PC-3 (cell line): ENCODE results near the gene SEMA4A. TPM values are rescaled to one million over a fixed set of nuclear protein-coding genes. Genes with fewer than 3 reads are reported as not detected.
"Not testable (repeated sequence)": the region's sequence is repeated elsewhere in the genome, so short reads cannot be mapped to it uniquely, and the experiment has no call there.

Experiments
- ATAC-seq: fragments of 200-7000 bp; cut with Tn5 transposase; 2 replicates; pipeline ENCODE4 v1.9.1; 2020; ENCODE audit warnings: mild to moderate bottlenecking, moderate library complexity
- BruUV-seq: library from RNA; stranded (reverse); fragments of 400-500 nt; replicated peaks from 2 replicates; lab custom pipeline; 2021; lab: Mats Ljungman, UMichigan
- CTCF ChIA-PET: fragments of 300-600 bp; sonication (Branson Sonifier 250); formaldehyde crosslinking; loops from one replicate; lab custom pipeline; 2022; ENCODE audit warnings: antibody characterized with exemption; lab: Charles Lee
- POLR2A ChIA-PET: fragments of 300-600 bp; sonication (Branson Sonifier 250); formaldehyde crosslinking; loops from one replicate; lab custom pipeline; 2022; ENCODE audit warnings: antibody characterized with exemption; ENCODE audit not compliant: unreplicated experiment; lab: Charles Lee
- DNase-seq: peaks from one replicate; pipeline ENCODE4 v3.0.0-alpha.2; 2015
- H2AFZ ChIP-seq: fragments of 300-600 bp; sonication (generic); 2 replicates; pipeline ENCODE4 v1.6.0; 2016; ENCODE audit warnings: antibody characterized with exemption, low read length
- H3F3A ChIP-seq: fragments of 300-600 bp; sonication (generic); one replicate; pipeline ENCODE4 v1.6.0; 2017; ENCODE audit warnings: antibody characterized with exemption, low read length, control low read depth, mild to moderate bottlenecking; ENCODE audit not compliant: unreplicated experiment
- H3K27ac ChIP-seq: fragments of 300-600 bp; sonication (generic); 2 replicates; pipeline ENCODE4 v1.5.1; 2016; ENCODE audit warnings: mild to moderate bottlenecking, low read length
- H3K27me3 ChIP-seq: fragments of 300-600 bp; sonication (generic); 2 replicates; pipeline ENCODE4 v1.6.1; 2016; ENCODE audit warnings: low read length, mixed read lengths
- H3K36me3 ChIP-seq: fragments of 300-600 bp; sonication (generic); 2 replicates; pipeline ENCODE4 v1.6.1; 2016; ENCODE audit warnings: low read depth, mixed run types, low read length, mixed read lengths
- H3K4me1 ChIP-seq: fragments of 300-600 bp; sonication (generic); 2 replicates; pipeline ENCODE4 v1.5.1; 2016; ENCODE audit warnings: low read length; ENCODE audit not compliant: insufficient read depth
- H3K4me2 ChIP-seq: fragments of 300-600 bp; sonication (generic); 2 replicates; pipeline ENCODE4 v1.6.0; 2016; ENCODE audit warnings: low read length
- H3K4me3 ChIP-seq: fragments of 300-600 bp; sonication (generic); 2 replicates; pipeline ENCODE4 v1.5.1; 2016; ENCODE audit warnings: mild to moderate bottlenecking, low read length, mixed read lengths
- H3K79me2 ChIP-seq: fragments of 300-600 bp; sonication (generic); 2 replicates; pipeline ENCODE4 v1.6.1; 2017; ENCODE audit warnings: low read length, mixed read lengths
- H3K9ac ChIP-seq: fragments of 300-600 bp; sonication (generic); 2 replicates; pipeline ENCODE4 v1.6.0; 2016; ENCODE audit warnings: mild to moderate bottlenecking, low read length
- H3K9me2 ChIP-seq: fragments of 300-600 bp; sonication (generic); replicated peaks from 2 replicates; pipeline ENCODE4 v1.6.1; 2016; ENCODE audit warnings: mixed run types, low read length, mixed read lengths
- H3K9me3 ChIP-seq: fragments of 300-600 bp; sonication (generic); 2 replicates; pipeline ENCODE4 v1.6.1; 2016; ENCODE audit warnings: low read length, mixed read lengths
- H4K20me1 ChIP-seq: fragments of 300-600 bp; sonication (generic); 2 replicates; pipeline ENCODE4 v1.6.1; 2016; ENCODE audit warnings: low read length, mixed read lengths
- EZH2 ChIP-seq: fragments of 300-600 bp; sonication (generic); IDR thresholded peaks from one replicate; pipeline ENCODE4 v1.6.1; 2017; ENCODE audit warnings: antibody characterized with exemption, mild to moderate bottlenecking, low read length; ENCODE audit not compliant: unreplicated experiment
- EZH2phosphoT487 ChIP-seq: fragments of 300-600 bp; sonication (generic); IDR thresholded peaks from 2 replicates; pipeline ENCODE4 v1.6.1; 2018; ENCODE audit warnings: mild to moderate bottlenecking, antibody characterized with exemption, low read length, borderline replicate concordance
- intact Hi-C: fragments of 100-400 bp; cut with micrococcal nuclease; formaldehyde crosslinking; loops from 2 replicates; pipeline ENCODE4 v1.9.0; 2023
- total RNA-seq: library from RNA; depleted of rRNA; stranded (reverse); fragments of >200 nt; gene quantifications from 2 replicates; pipeline ENCODE4 v1.2.3, GENCODE V29; 2014
- TF ChIP-seq, protein P1 (sequence below): fragments of 300-600 bp; sonication (generic); conservative IDR thresholded peaks from 2 replicates; pipeline ENCODE4 v1.5.1; 2017; ENCODE audit warnings: antibody characterized with exemption, low read depth, mild to moderate bottlenecking, low read length

The SEMA4A gene
- total RNA-seq, 1 experiment from 2014 or later = 5.8 TPM

DNA sequence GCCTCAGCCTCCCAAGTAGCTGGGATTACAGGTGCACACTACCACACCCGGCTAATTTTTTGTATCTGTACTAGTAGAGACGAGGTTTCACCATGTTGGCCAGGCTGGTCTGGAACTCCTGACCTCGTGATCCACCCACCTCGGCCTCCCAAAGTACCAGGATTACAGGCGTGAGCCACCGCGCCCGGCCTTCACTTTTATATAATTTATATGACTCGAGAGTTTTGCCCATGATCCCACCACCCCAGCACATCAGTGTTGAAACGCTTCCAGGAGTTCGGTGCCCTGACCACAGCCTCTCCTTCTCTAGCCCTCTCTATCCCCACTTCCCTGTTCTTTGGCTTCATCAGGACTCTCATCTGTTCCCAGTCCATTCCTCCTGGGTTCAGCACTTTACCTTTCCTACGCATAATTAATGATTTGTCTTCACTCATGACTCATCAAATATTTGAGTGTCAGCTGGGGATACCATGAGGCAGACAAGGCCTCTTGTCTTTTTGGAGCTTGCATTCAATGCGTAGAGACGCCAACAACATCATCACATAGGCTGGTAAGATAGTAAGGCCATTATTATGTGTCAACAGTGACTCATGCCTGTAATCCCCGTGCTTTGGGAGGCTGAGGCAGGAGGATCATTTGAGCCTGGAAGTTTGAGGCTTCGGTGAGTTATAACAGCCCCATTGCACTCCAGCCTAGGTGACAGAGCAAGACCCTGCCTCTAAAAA is 60.8 kb downstream of the SEMA4A start:
- peak overlapping the region; percentile 56 for H3K27ac ChIP-seq
- intact Hi-C loops = no loop called here

DNA sequence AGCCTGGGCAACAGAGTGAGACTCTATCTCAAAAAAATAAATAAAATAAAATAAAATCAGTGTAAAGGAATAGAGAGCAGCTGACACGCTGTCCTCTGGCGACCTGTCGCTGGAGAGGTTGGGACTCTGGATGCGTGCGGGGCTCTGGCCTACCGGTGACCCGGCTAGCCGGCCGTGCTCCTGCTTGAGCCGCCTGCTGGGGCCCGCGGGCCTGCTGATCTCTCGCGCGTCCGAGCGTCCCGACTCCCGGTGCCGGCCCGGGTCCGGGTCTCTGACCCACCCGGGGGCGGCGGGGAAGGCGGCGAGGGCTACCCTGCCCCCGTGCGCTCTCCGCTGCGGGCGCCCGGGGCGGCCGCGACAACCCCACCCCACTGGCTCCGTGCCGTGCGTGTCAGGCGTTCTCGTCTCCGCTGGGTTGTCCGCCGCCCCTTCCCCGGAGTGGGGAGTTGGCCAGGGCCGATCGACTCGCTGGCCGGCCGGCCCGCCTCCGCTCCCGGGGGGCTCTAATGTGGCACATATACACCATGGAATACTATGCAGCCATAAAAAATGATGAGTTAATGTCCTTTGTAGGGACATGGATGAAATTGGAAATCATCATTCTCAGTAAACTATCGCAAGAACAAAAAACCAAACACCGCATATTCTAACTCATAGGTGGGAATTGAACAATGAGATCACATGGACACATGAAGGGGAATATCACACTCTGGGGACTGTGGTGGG is 63.1 kb downstream of the SEMA4A start:
- H3K9me3 ChIP-seq, H3K4me2 ChIP-seq, H2AFZ ChIP-seq, ATAC-seq, H3K4me3 ChIP-seq, intact Hi-C loops, H4K20me1 ChIP-seq, H3K36me3 ChIP-seq, H3K9ac ChIP-seq, H3K27ac ChIP-seq, DNase-seq, H3F3A ChIP-seq, BruUV-seq, H3K27me3 ChIP-seq, H3K9me2 ChIP-seq, POLR2A ChIA-PET: not testable (repeated sequence)
- CTCF ChIA-PET = interaction anchor here (1.1 kb wide), 1 partner anchor 71 kb away, joined by 4 read pairs; no protein-coding TSS in a partner anchor
- Histone ChIP-seq H3K79me2 (peaks cover 32% of the 10 kb centered on the region), H3K4me1 (peaks cover 26% of the 10 kb centered on the region)

More for the DNA sequence above, 60.8 kb downstream of the SEMA4A start:
- Histone ChIP-seq H3K4me1 (peaks cover 26% of the 10 kb centered on the region), H3K79me2 (peaks cover 30% of the 10 kb centered on the region), H3K4me3 (peak overlapping the region; percentile 84), H4K20me1 (no peaks in the 10 kb centered on the region), H3K36me3 (peaks cover 7% of the 10 kb centered on the region), H3K9ac (peak overlapping the region; percentile 93; the same call in 1 of the 2 replicates), H2AFZ (no peak overlapping the region), H3K27me3 (no peaks in the 10 kb centered on the region), H3F3A (no peaks in the 10 kb centered on the region), H3K4me2 (peak overlapping the region; percentile 95), H3K9me2 (no peaks in the 10 kb centered on the region), H3K9me3 (no peaks in the 10 kb centered on the region)
- no TSS peak for BruUV-seq
- no peak for ATAC-seq
- DNase-seq = peak; percentile 68
- ChIA-PET CTCF (interaction anchor here (0.6 kb wide), 1 partner anchor 118 kb away, joined by 8 read pairs; no protein-coding TSS in a partner anchor), POLR2A (no interaction called here)
- TF ChIP-seq EZH2 (no peak), EZH2phosphoT487 (no peak)
- TF ChIP-seq, protein P1, sequence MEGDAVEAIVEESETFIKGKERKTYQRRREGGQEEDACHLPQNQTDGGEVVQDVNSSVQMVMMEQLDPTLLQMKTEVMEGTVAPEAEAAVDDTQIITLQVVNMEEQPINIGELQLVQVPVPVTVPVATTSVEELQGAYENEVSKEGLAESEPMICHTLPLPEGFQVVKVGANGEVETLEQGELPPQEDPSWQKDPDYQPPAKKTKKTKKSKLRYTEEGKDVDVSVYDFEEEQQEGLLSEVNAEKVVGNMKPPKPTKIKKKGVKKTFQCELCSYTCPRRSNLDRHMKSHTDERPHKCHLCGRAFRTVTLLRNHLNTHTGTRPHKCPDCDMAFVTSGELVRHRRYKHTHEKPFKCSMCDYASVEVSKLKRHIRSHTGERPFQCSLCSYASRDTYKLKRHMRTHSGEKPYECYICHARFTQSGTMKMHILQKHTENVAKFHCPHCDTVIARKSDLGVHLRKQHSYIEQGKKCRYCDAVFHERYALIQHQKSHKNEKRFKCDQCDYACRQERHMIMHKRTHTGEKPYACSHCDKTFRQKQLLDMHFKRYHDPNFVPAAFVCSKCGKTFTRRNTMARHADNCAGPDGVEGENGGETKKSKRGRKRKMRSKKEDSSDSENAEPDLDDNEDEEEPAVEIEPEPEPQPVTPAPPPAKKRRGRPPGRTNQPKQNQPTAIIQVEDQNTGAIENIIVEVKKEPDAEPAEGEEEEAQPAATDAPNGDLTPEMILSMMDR = no peak

DNA sequence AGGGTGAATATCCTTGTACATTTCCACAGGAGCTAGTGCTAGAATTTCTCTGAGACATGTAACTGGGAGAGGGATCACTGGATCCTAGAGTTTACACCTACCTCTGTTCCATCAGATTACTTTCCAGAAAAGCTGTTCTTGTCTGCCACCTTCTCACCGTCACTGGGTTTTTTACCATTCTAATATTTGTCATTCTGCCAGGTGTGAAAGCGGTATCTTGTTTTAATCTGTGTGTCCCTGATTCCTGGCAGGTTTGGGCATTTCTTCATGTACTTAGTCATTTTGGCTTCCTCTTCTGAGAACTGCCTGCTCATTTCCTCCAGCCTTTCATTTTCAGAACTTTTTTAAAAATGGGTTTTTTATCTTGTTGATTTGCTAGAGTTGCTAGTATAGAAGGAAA is 64.5 kb downstream of the SEMA4A start:
- POLR2A ChIA-PET = no interaction called here
- TF ChIP-seq EZH2 (no peak), EZH2phosphoT487 (no peak)
- TF ChIP-seq, protein P1 = no peak
- H4K20me1 ChIP-seq = no peaks in the 10 kb centered on the region
- no peak overlapping the region for H2AFZ ChIP-seq
- no peak overlapping the region for H3K4me3 ChIP-seq
- H3K9me2 ChIP-seq = no peaks in the 10 kb centered on the region
- BruUV-seq = no TSS peak
- peaks cover 23% of the 10 kb centered on the region for H3K4me1 ChIP-seq
- ATAC-seq = peak; percentile 8; the same call in 1 of the 2 replicates
- H3K27me3 ChIP-seq = no peaks in the 10 kb centered on the region
- H3F3A ChIP-seq = no peaks in the 10 kb centered on the region
- intact Hi-C loops = no loop called here
- DNase-seq = peak; percentile 67
- no peaks in the 10 kb centered on the region for H3K36me3 ChIP-seq
- no peaks in the 10 kb centered on the region for H3K9me3 ChIP-seq
- peaks cover 32% of the 10 kb centered on the region for H3K79me2 ChIP-seq
- H3K4me2 ChIP-seq = peak overlapping the region; percentile 53
- no peak overlapping the region for H3K9ac ChIP-seq
- CTCF ChIA-PET = interaction anchor here (0.6 to 1.3 kb wide), 4 partner anchors 8 to 116 kb away, joined by 3 to 10 read pairs (median 4); no protein-coding TSS in a partner anchor
- H3K27ac ChIP-seq = peak overlapping the region; percentile 22
